ENCODE results near the gene SSBP4. TPM values are rescaled to one million over a fixed set of nuclear protein-coding genes. Genes with fewer than 3 reads are reported as not detected.

Gene SSBP4
- total and polyA plus RNA-seq, 9 of the 15 experiments (the other 6 are each of a cell fraction or from before 2014, with no cell fraction given) = 1.1 to 189 (median 39.0) TPM

GRCh38 chr19:18477974-18478373, 58.8 kb downstream of the SSBP4 start:
- no TSS peak for BruUV-seq (replicated peaks)
- H2AFZ ChIP-seq (ENCODE audit: low read depth, low read length) = no peak overlapping the region
- H3K4me3 ChIP-seq = no peak overlapping the region
- H3K79me2 ChIP-seq (ENCODE audit: control insufficient read depth, insufficient read depth, low read length) = peaks cover 92% of the 10 kb centered on the region
- ChIA-PET CTCF (ENCODE audit: low intra/inter-chr PET ratio) (no interaction called here), POLR2A (interaction anchor here (0.6 kb wide), 1 partner anchor 26 kb away, joined by 3 read pairs; no protein-coding TSS in a partner anchor)
- no peak overlapping the region for H3K4me2 ChIP-seq (ENCODE audit: insufficient read depth, low read length)
- intact Hi-C loops (cut with micrococcal nuclease) (loop anchor here (5.0 kb wide), 1 partner anchor 114 kb away; no protein-coding TSS in a partner anchor), in situ Hi-C loops (cut with MboI) (no loop called here)
- no peaks in the 10 kb centered on the region for H3K9me3 ChIP-seq (replicated peaks; ENCODE audit: control insufficient read depth, insufficient read depth, low read depth, low read length)
- H3K4me1 ChIP-seq (replicated peaks in 1 of 2; ENCODE audit: control insufficient read depth in 2 of 2, insufficient read depth in 2 of 2, low read length in 2 of 2) = peaks cover 42 to 59% of the 10 kb centered on the region in 2 experiments
- no peaks in the 10 kb centered on the region; the same call in 2 of the 3 replicates for H3K36me3 ChIP-seq (ENCODE audit: control insufficient read depth, insufficient read depth, low read length)
- no peak for ATAC-seq
- peaks cover 3% of the 10 kb centered on the region for H3K9me1 ChIP-seq (ENCODE audit: control insufficient read depth, insufficient read depth, low read length)
- H3K27ac ChIP-seq (ENCODE audit: extremely low read depth, low read depth, low read length) = peak overlapping the region; percentile 51; the same call in 1 of the 3 replicates
- peak overlapping the region in 1 of 2 experiments; percentile 85; a peak in 3 of 4 replicates for H3K9ac ChIP-seq (ENCODE audit: insufficient read depth in 1 of 2, low read depth in 2 of 2, low read length in 2 of 2)
- no peaks in the 10 kb centered on the region for H3K27me3 ChIP-seq (ENCODE audit: control insufficient read depth in 2 of 2, insufficient read depth in 2 of 2, low read length in 2 of 2)
- 86% methylated on average over 8 of the region's 8 CpGs for WGBS (ENCODE audit: insufficient coverage, low coverage, missing lambda C conversion rate)
- H4K20me1 ChIP-seq (replicated peaks; ENCODE audit: control insufficient read depth, insufficient read depth, low read length) = peaks cover 38% of the 10 kb centered on the region
- DNase-seq (ENCODE audit: extremely low read depth in 1 of 4, low spot score in 3 of 4) = no peak
- no peak for FAIRE-seq
- TF ChIP-seq RBM39 (optimal IDR thresholded peaks at IDR 0.05; ENCODE audit: low read depth, low read length) (no peak), BRD4 (IDR thresholded peaks at IDR 0.05) (no peak), MXD1 (CRISPR knock-in tag; IDR thresholded peaks at IDR 0.05; ENCODE audit: borderline replicate concordance, poor library complexity, severe bottlenecking) (no peak), ZFP30 (CRISPR knock-in tag; IDR thresholded peaks at IDR 0.05; ENCODE audit: borderline replicate concordance) (no peak), RUNX1 (IDR thresholded peaks at IDR 0.05; ENCODE audit: low read depth) (no peak), EGR1 (conservative IDR thresholded peaks at IDR 0.05) (no peak), C11orf30 (IDR thresholded peaks at IDR 0.05; ENCODE audit: low read depth) (no peak), RBFOX2 (IDR thresholded peaks at IDR 0.05; ENCODE audit: low read depth, low read length) (peak; percentile 62), ZKSCAN8 (CRISPR knock-in tag; IDR thresholded peaks at IDR 0.05) (no peak), SREBF1 (IDR thresholded peaks at IDR 0.05; ENCODE audit: borderline replicate concordance, low read depth, low read length) (no peak), ATF2 (CRISPR knock-in tag; IDR thresholded peaks at IDR 0.05) (no peak)
- TF ChIP-seq, protein P1, sequence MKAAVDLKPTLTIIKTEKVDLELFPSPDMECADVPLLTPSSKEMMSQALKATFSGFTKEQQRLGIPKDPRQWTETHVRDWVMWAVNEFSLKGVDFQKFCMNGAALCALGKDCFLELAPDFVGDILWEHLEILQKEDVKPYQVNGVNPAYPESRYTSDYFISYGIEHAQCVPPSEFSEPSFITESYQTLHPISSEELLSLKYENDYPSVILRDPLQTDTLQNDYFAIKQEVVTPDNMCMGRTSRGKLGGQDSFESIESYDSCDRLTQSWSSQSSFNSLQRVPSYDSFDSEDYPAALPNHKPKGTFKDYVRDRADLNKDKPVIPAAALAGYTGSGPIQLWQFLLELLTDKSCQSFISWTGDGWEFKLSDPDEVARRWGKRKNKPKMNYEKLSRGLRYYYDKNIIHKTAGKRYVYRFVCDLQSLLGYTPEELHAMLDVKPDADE (conservative IDR thresholded peaks at IDR 0.05; ENCODE audit: control insufficient read depth, low read depth, low read length) = no peak
- TF ChIP-seq, protein P2, sequence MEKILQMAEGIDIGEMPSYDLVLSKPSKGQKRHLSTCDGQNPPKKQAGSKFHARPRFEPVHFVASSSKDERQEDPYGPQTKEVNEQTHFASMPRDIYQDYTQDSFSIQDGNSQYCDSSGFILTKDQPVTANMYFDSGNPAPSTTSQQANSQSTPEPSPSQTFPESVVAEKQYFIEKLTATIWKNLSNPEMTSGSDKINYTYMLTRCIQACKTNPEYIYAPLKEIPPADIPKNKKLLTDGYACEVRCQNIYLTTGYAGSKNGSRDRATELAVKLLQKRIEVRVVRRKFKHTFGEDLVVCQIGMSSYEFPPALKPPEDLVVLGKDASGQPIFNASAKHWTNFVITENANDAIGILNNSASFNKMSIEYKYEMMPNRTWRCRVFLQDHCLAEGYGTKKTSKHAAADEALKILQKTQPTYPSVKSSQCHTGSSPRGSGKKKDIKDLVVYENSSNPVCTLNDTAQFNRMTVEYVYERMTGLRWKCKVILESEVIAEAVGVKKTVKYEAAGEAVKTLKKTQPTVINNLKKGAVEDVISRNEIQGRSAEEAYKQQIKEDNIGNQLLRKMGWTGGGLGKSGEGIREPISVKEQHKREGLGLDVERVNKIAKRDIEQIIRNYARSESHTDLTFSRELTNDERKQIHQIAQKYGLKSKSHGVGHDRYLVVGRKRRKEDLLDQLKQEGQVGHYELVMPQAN (IDR thresholded peaks at IDR 0.05; ENCODE audit: borderline replicate concordance) = no peak
- TF ChIP-seq, protein P3, sequence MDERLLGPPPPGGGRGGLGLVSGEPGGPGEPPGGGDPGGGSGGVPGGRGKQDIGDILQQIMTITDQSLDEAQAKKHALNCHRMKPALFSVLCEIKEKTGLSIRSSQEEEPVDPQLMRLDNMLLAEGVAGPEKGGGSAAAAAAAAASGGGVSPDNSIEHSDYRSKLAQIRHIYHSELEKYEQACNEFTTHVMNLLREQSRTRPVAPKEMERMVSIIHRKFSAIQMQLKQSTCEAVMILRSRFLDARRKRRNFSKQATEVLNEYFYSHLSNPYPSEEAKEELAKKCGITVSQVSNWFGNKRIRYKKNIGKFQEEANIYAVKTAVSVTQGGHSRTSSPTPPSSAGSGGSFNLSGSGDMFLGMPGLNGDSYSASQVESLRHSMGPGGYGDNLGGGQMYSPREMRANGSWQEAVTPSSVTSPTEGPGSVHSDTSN (CRISPR knock-in tag; IDR thresholded peaks at IDR 0.05; ENCODE audit: low read depth) = no peak
- TF ChIP-seq, protein P3 (tag; conservative IDR thresholded peaks at IDR 0.05; ENCODE audit: low read depth) = no peak

Measured in K562 (cell line).